ENCODE data around the gene TMEM222.
A peak's percentile ranks its signal among the peaks of the same experiment; 100 is the strongest.

Gene TMEM222

GRCh38 chr1:27359822-27360158 is 37.8 kb downstream of the TMEM222 start:
- DNase-seq (ENCODE audit: low spot score), result no peak

- no peak for DNase-seq (ENCODE audit: low spot score)
These were observed 38.4 kb downstream of the TMEM222 start for GRCh38 chr1:27360159-27361043.

- DNase-seq (ENCODE audit: low spot score), result no peak
These were observed 39.1 kb downstream of the TMEM222 start for GRCh38 chr1:27361044-27361402.

GRCh38 chr1:27361553-27361952 is 39.6 kb downstream of the TMEM222 start:
- no peak for DNase-seq (ENCODE audit: low spot score)

GRCh38 chr1:27363766-27364695 is 42.1 kb downstream of the TMEM222 start:
- DNase-seq (ENCODE audit: low spot score), result no peak

GRCh38 chr1:27364696-27365371 is 42.9 kb downstream of the TMEM222 start:
- no peak for DNase-seq (ENCODE audit: low spot score)

- DNase-seq (ENCODE audit: low spot score), result peak; percentile 87
These were observed 43.6 kb downstream of the TMEM222 start for GRCh38 chr1:27365372-27366112.

GRCh38 chr1:27366113-27366410 is 44.1 kb downstream of the TMEM222 start:
- peak; percentile 79 for DNase-seq (ENCODE audit: low spot score)

- DNase-seq (ENCODE audit: low spot score), result peak; percentile 82
These were observed 44.6 kb downstream of the TMEM222 start, which contains the start of gene MAP3K6 for GRCh38 chr1:27366411-27367159. Gene MAP3K6 (minus strand): TSS chr1:27366961. CDS start chr1:27366597, 364 bp downstream.

- no peak for DNase-seq (ENCODE audit: low spot score)
These were observed 45.2 kb downstream of the TMEM222 start for GRCh38 chr1:27367160-27367650.

- DNase-seq (ENCODE audit: low spot score), result no peak
These were observed 47.1 kb downstream of the TMEM222 start for GRCh38 chr1:27368869-27369582.

GRCh38 chr1:27372022-27372807 is 50.3 kb downstream of the TMEM222 start:
- DNase-seq (ENCODE audit: low spot score), result peak; percentile 73

GRCh38 chr1:27372808-27373690 is 51.1 kb downstream of the TMEM222 start:
- peak; percentile 28 for DNase-seq (ENCODE audit: low spot score)

GRCh38 chr1:27374362-27375086 is 52.6 kb downstream of the TMEM222 start, which contains the start of gene FCN3:
Gene FCN3 (minus strand): TSS chr1:27374824. CDS start chr1:27374818, 6 bp downstream.
- DNase-seq (ENCODE audit: low spot score), result no peak

- DNase-seq (ENCODE audit: low spot score), result no peak
These were observed 56.0 kb downstream of the TMEM222 start for GRCh38 chr1:27377760-27378495.

GRCh38 chr1:27379564-27380122 is 57.7 kb downstream of the TMEM222 start:
- DNase-seq (ENCODE audit: low spot score), result no peak
